OCI-LY7 (cell line): Measurements from ENCODE around the gene PKIB. TPM values are rescaled to one million over a fixed set of nuclear protein-coding genes. Genes with fewer than 3 reads are reported as not detected.

Source experiments
- BruUV-seq: library from RNA; stranded (reverse); fragments of 400-500 nt; replicated peaks from 2 replicates; lab custom pipeline; 2021; lab: Mats Ljungman, UMichigan
- CTCF ChIA-PET: fragments of 300-600 bp; sonication (Branson Sonifier 250); formaldehyde crosslinking; loops from one replicate; lab custom pipeline; 2022; ENCODE audit warnings: antibody characterized with exemption; ENCODE audit not compliant: unreplicated experiment; lab: Charles Lee
- POLR2A ChIA-PET: fragments of 300-600 bp; sonication (Branson Sonifier 250); formaldehyde crosslinking; loops from one replicate; lab custom pipeline; 2022; ENCODE audit warnings: antibody characterized with exemption; lab: Charles Lee
- DNase-seq: peaks from one replicate; pipeline ENCODE4 v3.0.0-alpha.2; 2015; ENCODE audit warnings: low spot score
- H2AFZ ChIP-seq: fragments of 200-600 bp; sonication (generic), shearing (Covaris generic); 2 replicates; pipeline ENCODE4 v1.6.1; 2014; ENCODE audit warnings: mild to moderate bottlenecking, antibody characterized with exemption, low read length, moderate library complexity
- H3K27ac ChIP-seq: fragments of 200-600 bp; sonication (generic); 2 replicates; pipeline ENCODE4 v1.5.1; 2014; ENCODE audit warnings: mixed run types, low read depth, mild to moderate bottlenecking, moderate library complexity, low read length, inconsistent platforms; ENCODE audit not compliant: poor library complexity, severe bottlenecking
- H3K36me3 ChIP-seq: fragments of 200-600 bp; sonication (generic); 2 replicates; pipeline ENCODE4 v1.6.1; 2014; ENCODE audit warnings: mild to moderate bottlenecking, antibody characterized with exemption, low read length, moderate library complexity, mixed read lengths; ENCODE audit not compliant: insufficient read depth
- H3K4me1 ChIP-seq: fragments of 200-600 bp; sonication (generic); 2 replicates; pipeline ENCODE4 v1.5.1; 2014; ENCODE audit warnings: mild to moderate bottlenecking, low read length; ENCODE audit not compliant: insufficient read depth, poor library complexity, severe bottlenecking
- H3K4me2 ChIP-seq: fragments of 200-600 bp; sonication (generic); 2 replicates; pipeline ENCODE4 v1.6.1; 2014; ENCODE audit warnings: mild to moderate bottlenecking, low read length
- H3K4me3 ChIP-seq: fragments of 200-600 bp; sonication (generic); 2 replicates; pipeline ENCODE4 v1.5.1; 2014; ENCODE audit warnings: mild to moderate bottlenecking, low read depth, low read length; ENCODE audit not compliant: poor library complexity, severe bottlenecking
- H3K79me2 ChIP-seq: fragments of 200-600 bp; sonication (generic); 2 replicates; pipeline ENCODE4 v1.6.1; 2016; ENCODE audit warnings: low read depth, mild to moderate bottlenecking, low read length, moderate library complexity, mixed read lengths; ENCODE audit not compliant: insufficient read depth
- H3K9me2 ChIP-seq: fragments of 200-600 bp; sonication (generic); 2 replicates; pipeline ENCODE4 v1.6.1; 2016; ENCODE audit warnings: mild to moderate bottlenecking, low read length, mixed read lengths; ENCODE audit not compliant: insufficient read depth
- H3K9me3 ChIP-seq: fragments of 200-600 bp; sonication (generic); 2 replicates; pipeline ENCODE4 v1.6.1; 2014; ENCODE audit warnings: mild to moderate bottlenecking, mixed run types, low read length, mixed read lengths
- H4K20me1 ChIP-seq: fragments of 200-600 bp; sonication (generic); 2 replicates; pipeline ENCODE4 v1.6.1; 2014; ENCODE audit warnings: mild to moderate bottlenecking, antibody characterized with exemption, low read length, moderate library complexity, mixed read lengths; ENCODE audit not compliant: insufficient read depth
- CTCF ChIP-seq: fragments of 200-600 bp; sonication (generic); conservative IDR thresholded peaks from 2 replicates; pipeline ENCODE4 v1.5.1; 2014; ENCODE audit warnings: mild to moderate bottlenecking, antibody characterized with exemption, low read length, moderate library complexity, mixed read lengths
- EZH2phosphoT487 ChIP-seq: fragments of 200-600 bp; sonication (generic); IDR thresholded peaks from 2 replicates; pipeline ENCODE4 v1.6.1; 2018; ENCODE audit warnings: low read depth, borderline replicate concordance, mild to moderate bottlenecking, mixed run types, antibody characterized with exemption, low read length, moderate library complexity, mixed read lengths
- intact Hi-C: fragments of 100-400 bp; cut with micrococcal nuclease; formaldehyde crosslinking; loops from one replicate; pipeline ENCODE4 v1.10.0; 2022; ENCODE audit not compliant: unreplicated experiment
- total RNA-seq, 2 experiments: library from RNA; depleted of rRNA in 1 of 2; stranded (reverse); fragments of >200 nt in 1 of 2; shearing (Covaris generic) in 1 of 2; gene quantifications; 2 replicates each; pipeline ENCODE4 v1.2.3, GENCODE V29; 2014 to 2022

PKIB gene
- total RNA-seq, 2 experiments from 2014 or later: 0.46 TPM; not detected in 1

- intact Hi-C loops: no loop called here
- Histone ChIP-seq H3K36me3 (no peaks in the 10 kb centered on the region), H4K20me1 (no peaks in the 10 kb centered on the region), H3K9me3 (no peaks in the 10 kb centered on the region), H3K4me2 (no peak overlapping the region), H3K4me3 (no peak overlapping the region), H3K79me2 (no peaks in the 10 kb centered on the region), H3K4me1 (no peaks in the 10 kb centered on the region), H2AFZ (no peak overlapping the region), H3K9me2 (no peaks in the 10 kb centered on the region), H3K27ac (no peak overlapping the region)
- TF ChIP-seq CTCF (no peak), EZH2phosphoT487 (no peak)
- no TSS peak for BruUV-seq
- POLR2A ChIA-PET: no interaction called here
- DNase-seq: no peak
- CTCF ChIA-PET: no interaction called here
Measured at GRCh38 chr6:122753000-122753687, 142.9 kb downstream of the PKIB start.

GRCh38 chr6:122753688-122754056 lies 143.5 kb downstream of the PKIB start:
- Histone ChIP-seq H3K4me3 (no peak overlapping the region), H3K79me2 (no peaks in the 10 kb centered on the region), H3K4me2 (no peak overlapping the region), H2AFZ (no peak overlapping the region), H3K9me2 (no peaks in the 10 kb centered on the region), H3K36me3 (no peaks in the 10 kb centered on the region), H4K20me1 (no peaks in the 10 kb centered on the region), H3K27ac (no peak overlapping the region), H3K4me1 (no peaks in the 10 kb centered on the region), H3K9me3 (no peaks in the 10 kb centered on the region)
- TF ChIP-seq CTCF: no peak
- no peak for TF ChIP-seq EZH2phosphoT487
- intact Hi-C loops: no loop called here
- POLR2A ChIA-PET: interaction anchor here (0.9 kb wide), 1 partner anchor 9 kb away, joined by 4 read pairs; no protein-coding TSS in a partner anchor
- no TSS peak for BruUV-seq
- CTCF ChIA-PET: no interaction called here
- DNase-seq: no peak

- no peak overlapping the region for H3K4me2 ChIP-seq
- TF ChIP-seq EZH2phosphoT487: no peak
- no peak for TF ChIP-seq CTCF
- ChIA-PET CTCF (no interaction called here), POLR2A (interaction anchor here (0.9 kb wide), 1 partner anchor 10 kb away, joined by 4 read pairs; no protein-coding TSS in a partner anchor)
- H3K36me3 ChIP-seq: no peaks in the 10 kb centered on the region
- H3K4me3 ChIP-seq: no peak overlapping the region
- H3K4me1 ChIP-seq: no peaks in the 10 kb centered on the region
- no peaks in the 10 kb centered on the region for H3K9me3 ChIP-seq
- no peak overlapping the region for H2AFZ ChIP-seq
- DNase-seq: no peak
- intact Hi-C loops: no loop called here
- no peaks in the 10 kb centered on the region for H4K20me1 ChIP-seq
- H3K9me2 ChIP-seq: no peaks in the 10 kb centered on the region
- no peak overlapping the region for H3K27ac ChIP-seq
- no TSS peak for BruUV-seq
- H3K79me2 ChIP-seq: no peaks in the 10 kb centered on the region
Measured at GRCh38 chr6:122754191-122754731, 144.1 kb downstream of the PKIB start.
